HG02763 (cell line): ENCODE measurements around the gene RGSL1.

Experiments
- ATAC-seq: cut with Tn5 transposase; IDR thresholded peaks from one replicate; pipeline ENCODE4 v1.9.1; 2021; ENCODE audit warnings: mild to moderate bottlenecking, moderate library complexity; ENCODE audit not compliant: unreplicated experiment

The RGSL1 gene

DNA sequence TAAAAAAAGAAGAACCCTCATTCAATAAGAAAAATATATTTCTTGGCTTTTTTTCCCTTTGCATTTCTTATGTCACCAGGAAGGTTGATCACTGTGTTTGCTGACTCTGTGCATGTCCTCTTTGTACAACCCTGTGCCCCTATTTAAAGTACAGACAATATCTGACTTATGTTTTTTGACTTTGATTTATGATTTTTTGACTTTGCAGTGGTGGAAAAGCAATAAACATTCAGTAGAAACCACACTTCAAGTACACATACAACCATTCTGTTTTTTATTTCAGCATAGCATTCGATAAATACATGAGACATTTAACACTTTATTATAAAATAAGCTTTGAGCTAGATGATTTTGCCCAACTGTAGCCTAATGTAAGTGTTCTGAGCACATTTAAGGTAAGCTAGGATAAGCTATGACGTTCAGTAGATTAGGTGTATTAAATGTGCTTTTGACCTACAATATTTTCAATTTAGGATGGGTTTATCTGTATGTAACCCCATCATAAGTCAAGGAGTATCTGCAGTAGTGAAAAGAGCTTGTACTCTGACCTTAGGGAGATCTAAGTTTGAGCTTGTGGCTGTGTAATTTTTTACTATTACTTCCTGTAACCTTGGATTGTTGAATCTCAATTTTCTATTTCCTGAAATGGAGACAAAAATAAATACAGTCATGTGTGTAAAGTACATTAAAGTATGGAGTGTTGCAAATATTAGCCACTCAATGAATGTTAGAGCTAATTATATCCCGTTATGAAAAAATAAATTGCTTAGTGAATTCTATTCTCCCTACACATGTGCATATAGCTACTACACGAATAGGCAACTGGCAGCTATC is 137.9 kb downstream of the RGSL1 start:
- peak; percentile 20 for ATAC-seq

DNA sequence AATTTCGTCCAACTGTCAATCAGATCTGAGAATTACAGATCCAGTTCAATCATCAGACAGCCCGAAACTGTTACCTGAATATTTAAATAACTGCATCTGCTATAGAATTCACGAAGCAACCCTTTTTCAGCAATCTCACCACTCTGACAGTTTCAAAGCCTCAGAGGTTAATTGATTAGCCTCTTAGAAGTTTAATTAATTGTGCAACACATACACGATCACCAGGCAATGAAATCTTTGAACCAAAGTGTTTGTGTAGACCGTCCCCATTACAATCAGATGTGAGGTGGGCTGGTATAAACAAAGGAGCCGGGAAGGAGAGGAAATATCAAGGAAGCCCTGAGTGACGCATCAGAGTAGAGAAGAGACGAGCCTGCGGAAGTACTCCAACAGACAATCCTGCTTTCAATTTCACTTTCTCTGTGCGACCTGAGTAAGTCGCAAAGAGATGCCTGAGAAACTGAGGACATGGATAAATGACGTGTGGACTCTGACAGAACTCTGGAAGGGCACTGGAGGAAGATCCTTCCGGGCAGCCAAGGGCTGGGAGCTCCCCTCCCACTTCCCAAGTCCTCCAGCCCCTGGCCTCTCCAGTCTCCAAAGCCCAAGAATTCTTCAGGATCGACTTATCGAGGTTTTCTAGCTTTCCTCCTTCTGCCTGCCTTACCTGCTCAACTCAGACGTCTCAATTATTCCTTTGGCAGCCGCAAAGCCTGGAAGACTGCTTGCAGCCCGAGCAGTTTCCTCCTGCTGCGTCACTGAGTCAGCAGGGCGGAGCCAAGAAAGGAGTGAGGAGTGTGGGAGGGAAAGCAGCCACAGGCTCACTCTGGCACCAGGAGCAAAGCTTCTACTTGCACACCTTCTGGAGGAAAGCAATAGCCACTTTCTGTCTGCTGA is 138.8 kb downstream of the RGSL1 start, which contains the start of gene RNASEL:
RNASEL (minus strand) TSS at position 757 of the 897 bp plus-strand sequence. CDS start 2,450 bp downstream, outside the sequence.
- ATAC-seq, result peak; percentile 78

GRCh38 chr1:182589520-182589919 is 139.6 kb downstream of the RGSL1 start:
- no peak for ATAC-seq

- no peak for ATAC-seq
These were observed 140.0 kb downstream of the RGSL1 start for GRCh38 chr1:182589931-182590330.

DNA sequence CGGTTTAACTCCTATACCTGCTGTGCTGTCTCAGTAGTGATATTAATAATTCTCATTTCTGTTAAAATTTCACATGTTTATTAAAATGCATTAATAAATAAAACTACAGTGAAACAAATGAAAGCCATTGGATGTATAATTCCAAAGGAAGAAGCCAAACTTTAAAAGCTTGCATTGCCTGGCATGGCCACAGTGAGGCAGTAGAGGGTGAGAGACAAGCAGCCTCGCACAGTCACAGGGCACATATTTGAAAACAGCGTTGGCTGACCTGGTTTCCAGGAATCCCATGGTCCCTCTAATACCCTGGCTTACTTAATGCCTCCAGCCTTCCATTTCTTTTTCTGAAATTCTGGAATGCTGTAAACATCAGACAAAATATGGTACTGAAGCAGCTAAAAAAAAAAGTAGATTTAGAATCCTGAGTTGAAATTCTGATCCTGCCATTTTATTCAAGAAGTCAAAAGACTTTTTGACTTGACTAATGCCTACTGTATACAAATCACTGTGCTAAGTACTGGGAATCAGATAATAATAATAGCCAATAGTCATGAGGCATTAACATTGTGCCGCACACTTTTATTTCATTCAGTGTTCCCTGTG is 145.8 kb downstream of the RGSL1 start:
- ATAC-seq, result no peak

DNA sequence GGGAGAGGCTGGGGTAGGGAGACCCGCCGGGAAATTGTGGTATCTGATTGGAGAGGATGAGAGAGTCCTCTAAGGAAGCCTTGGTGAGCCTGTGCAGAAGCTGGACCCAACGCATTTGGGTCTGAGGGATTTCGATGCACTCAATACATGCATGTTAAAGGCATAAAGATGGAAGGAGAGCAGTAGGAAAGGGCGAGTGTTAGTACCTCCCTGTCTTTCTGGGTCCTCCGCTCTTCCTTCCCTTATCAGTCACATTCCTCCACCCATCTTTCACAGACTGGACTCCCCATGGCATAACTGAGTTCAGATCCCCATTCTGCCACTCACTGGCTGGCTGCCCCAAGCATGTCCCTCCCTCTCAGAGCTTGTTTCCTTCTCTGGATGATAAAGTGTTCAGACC is 147.0 kb downstream of the RGSL1 start:
- ATAC-seq, result no peak

DNA sequence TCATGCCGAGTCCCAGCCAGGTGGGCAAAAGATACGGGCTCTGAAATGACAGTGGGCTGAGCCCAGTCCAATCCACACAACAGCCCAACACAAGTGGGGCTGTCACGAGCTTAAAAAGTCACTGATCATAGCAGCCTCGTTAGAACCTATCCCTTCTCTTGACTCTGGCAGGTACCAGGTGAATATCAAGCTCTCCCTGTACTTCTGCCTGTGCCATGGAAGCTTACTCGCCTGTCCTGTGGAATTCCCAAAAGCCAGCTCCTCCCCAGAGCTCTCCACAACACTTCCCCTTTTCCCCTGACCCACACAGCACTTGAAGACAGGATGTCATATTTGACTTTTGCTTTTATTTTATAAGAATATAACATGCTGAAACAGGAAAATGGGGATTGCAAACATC is 148.3 kb downstream of the RGSL1 start:
- ATAC-seq, result no peak

DNA sequence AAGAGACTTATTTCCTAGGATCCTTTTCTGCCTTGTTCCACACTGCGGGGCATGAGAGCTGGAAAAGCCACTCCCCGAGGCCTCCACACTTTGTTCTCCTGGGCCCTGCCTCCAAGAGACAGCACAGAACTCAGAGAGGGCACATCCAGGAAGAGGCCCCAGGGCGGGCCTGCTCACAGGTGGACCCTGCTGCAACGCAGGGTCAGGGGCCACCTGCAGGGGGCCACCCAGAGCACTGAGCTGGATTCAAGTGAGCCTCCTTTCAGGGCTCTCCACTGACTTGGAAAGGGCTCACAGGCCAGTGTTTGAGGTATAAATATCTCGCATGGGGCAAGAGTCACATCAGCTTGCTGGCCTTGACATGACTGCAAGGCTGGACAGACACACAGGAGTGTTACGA is 149.4 kb downstream of the RGSL1 start:
- no peak for ATAC-seq

DNA sequence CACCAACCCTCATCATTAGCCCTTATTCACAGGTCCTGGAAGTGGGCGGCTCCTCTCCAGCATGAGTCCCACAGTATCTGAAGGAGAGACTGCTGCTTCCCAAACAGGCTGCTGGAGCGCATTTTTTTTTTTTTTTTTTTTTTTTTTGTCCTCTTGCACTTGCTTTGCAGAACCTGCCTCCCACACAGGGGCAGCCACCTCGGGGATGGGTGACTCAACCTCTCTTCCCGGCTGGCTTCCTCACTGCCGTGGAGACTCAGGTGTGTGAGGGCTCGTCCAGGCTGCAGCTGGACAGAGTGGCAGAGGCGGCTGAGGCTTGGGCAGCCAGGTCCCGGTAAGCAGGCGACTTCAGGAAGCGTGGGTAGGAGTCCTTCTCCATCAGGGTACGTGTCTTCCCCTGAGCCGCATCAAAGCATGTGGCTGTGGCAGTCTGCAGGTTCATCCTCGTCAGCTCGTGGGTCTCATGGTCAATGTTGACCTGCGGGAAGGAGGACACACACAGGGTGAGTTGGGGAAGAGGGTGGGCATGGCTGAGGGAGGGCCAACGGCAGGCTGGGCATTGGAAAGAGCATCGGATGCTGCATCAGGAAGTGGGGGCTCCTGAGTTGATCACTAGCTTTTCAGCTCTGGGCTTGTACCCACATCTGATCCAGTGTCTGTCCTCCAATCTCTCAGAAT is 150.2 kb downstream of the RGSL1 start:
- no peak for ATAC-seq

DNA sequence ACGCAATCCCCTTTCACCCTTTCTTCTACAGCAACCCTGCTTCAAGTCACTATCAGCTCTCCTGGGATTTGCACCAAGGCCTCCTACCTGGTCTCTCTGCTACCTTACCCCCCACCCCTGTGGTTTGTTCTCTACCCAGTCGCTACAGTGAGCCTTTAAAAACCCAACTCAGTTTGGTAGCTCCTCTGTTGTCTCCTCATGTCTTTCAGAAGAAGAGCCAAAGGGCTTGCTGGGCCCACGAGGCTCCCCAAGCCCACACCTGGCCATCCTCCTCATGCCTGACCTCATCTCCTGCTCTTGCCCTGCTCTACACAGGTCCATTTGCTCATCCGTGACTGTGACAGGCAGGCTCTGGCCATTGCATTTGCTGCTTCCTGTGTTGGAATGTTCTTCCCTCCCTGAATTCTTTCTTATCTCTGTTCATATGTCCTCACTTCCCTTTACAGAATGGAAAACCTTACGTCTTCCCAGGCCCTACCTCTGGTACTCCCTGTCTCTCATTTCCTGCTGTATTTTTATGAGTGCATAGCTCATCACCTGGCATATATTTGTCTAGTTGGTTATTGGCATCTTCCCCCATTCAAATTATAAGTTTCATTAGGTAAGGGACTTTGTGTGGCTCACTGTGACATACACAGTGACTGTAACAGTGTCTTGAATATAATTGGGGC is 150.9 kb downstream of the RGSL1 start:
- no peak for ATAC-seq

DNA sequence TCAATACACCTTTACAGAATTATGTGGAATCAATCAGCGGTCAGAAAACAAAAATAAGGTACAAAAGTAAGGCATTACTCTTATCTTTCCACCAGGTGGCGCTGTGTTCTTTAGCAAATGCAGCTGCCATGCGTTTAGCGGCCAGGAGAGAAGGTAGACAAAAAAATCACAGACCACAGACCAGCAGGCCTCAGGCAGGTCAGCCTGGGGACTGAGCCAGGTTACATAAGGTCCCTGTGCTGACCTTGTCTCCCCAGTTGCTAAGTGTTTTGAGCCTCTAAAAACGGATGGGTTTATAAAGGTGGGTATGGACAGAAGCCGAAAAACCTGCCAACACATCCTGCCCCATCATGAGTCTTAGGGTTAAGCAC is 151.5 kb downstream of the RGSL1 start:
- no peak for ATAC-seq

DNA sequence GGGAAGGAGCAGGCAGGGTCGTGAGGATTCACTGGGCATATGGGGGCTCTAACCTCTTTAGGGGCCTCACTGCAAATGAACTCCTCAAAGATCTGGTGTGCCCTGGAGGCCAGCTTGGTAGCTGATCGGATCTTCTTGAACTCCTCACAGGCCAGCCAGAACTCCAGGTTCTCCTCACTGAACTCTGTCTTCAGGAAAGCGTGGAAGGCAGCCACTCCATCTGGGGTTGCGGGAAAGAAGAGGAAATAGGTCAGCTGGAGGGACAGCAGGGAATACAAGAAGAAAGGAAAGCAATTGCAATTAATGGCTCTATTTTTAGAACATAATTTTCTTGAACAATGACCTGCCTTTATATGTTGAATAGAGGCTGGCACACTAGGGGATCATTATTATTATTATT is 152.0 kb downstream of the RGSL1 start:
- no peak for ATAC-seq

DNA sequence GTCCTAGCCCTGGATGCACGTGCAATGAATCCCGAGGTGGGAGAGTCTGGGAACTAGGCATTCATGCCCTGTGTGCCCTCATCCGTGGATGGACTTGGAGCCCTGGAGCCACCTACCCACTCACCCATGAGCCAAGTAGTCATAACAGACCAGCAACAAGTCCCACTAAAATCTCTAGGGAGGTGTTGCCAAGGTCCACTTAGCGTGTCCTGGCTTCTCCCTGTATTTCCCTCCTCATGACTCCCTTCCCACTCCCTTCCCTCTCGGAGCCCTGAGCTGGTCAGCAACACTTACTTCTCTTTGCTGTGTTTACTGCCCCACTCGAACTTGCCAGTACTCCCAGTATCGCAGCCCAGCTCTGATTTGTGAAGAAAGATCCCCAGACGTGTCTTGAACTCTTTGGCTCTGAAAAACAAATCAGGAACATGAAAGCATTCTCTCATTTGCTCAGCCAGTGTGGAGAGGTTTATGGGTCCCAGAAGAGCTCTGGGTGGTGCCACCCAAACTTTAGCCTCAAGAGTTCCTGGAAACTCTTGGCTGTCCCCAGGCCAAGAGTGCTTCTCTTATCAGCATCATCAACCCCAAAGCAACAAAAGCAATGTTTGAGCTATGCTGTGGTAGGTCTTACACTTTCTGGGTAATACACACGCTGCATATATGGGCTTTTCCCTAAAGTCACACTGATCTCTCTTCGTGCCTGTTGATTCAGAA is 153.1 kb downstream of the RGSL1 start:
- ATAC-seq, result no peak

DNA sequence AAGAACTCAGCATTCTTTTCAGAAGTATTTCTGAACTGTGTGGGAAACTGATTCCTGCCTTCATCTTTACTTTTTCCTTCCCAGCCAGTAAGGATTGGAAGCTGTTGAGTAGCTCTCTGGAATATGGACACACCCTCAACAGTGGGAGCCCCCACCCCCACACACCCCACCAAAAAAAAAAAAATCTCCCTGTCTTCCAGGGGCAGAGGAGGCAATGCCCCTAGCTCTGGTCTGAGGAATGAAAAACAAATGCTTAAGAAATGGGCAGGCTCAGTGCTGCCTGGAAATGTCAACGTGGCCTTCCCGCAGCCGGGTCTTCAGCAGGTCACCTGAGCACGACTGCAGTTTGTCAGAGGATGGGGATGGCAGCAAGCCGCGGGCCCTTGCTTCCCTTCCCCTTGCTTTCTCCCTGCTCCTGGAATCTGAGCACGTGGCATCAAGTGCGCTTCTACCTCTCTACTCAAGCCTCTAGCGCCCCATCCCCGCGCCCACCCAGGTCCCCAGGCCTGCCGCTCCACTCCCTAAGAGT is 153.8 kb downstream of the RGSL1 start:
- no peak for ATAC-seq

GRCh38 chr1:182604175-182605164 is 154.5 kb downstream of the RGSL1 start, which contains the start of gene RGS16:
RGS16 (minus strand) TSS chr1:182604389; CDS start chr1:182604259, 130 bp downstream.
- ATAC-seq, result peak; percentile 82

GRCh38 chr1:182607566-182607965 is 157.6 kb downstream of the RGSL1 start:
- ATAC-seq, result no peak

DNA sequence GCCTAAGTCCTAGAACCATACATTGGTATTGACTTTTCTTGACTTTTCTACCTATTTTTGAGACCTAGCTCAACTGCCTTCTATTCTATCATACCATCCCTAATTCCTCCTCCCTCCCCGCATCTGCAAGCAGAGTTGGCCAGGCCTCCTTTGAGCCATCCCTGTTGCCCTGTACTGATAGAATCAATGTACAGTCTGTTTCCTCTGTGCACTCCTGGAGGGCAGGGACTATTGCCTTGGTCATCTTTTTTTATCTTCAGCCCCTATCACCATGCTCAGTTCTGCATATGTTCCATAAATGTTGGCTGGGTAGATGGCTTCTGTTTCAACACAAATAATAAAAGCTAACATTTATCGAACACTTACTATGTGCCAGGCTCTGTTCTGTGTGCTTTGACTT is 158.3 kb downstream of the RGSL1 start:
- ATAC-seq, result no peak
